AG09309 (cell line): ENCODE data around the gene POLR3GL.
A peak's percentile ranks its signal among the peaks of the same experiment; 100 is the strongest.

Source experiments
- DNase-seq: peaks from one replicate; pipeline ENCODE4 v3.0.0-alpha.2; 2010; ENCODE audit warnings: low read depth
- H3K4me3 ChIP-seq: 2 replicates; pipeline ENCODE4 v1.5.1; 2011; ENCODE audit warnings: mild to moderate bottlenecking, low read depth, low read length, moderate library complexity; ENCODE audit not compliant: control insufficient read depth
- TF ChIP-seq, protein P1 (sequence below): IDR thresholded peaks from 2 replicates; pipeline ENCODE4 v1.5.1; 2011; ENCODE audit warnings: mild to moderate bottlenecking, low read depth, low read length, inconsistent platforms; ENCODE audit not compliant: insufficient read depth, control insufficient read depth; ENCODE audit errors: missing control alignments

Gene POLR3GL

DNA sequence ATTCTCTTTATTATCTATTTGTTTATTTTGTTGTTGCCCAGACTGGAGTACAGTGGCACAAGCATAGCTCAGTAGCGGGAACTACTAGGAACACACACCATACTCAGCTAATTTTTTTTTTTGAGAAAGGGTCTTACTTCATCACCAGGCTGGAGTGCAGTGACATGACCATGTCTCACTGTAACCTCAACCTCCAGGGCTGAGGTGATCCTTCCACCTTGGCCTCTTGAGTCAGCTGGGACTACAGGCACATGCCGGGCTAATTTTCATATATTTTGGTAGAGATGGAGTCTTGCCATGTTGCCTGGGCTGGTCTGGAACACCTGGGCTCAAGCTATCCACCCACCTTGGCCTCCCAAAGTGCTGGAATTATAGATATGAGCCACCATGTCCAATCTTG is 37.2 kb downstream of the POLR3GL start:
- TF ChIP-seq, protein P1, sequence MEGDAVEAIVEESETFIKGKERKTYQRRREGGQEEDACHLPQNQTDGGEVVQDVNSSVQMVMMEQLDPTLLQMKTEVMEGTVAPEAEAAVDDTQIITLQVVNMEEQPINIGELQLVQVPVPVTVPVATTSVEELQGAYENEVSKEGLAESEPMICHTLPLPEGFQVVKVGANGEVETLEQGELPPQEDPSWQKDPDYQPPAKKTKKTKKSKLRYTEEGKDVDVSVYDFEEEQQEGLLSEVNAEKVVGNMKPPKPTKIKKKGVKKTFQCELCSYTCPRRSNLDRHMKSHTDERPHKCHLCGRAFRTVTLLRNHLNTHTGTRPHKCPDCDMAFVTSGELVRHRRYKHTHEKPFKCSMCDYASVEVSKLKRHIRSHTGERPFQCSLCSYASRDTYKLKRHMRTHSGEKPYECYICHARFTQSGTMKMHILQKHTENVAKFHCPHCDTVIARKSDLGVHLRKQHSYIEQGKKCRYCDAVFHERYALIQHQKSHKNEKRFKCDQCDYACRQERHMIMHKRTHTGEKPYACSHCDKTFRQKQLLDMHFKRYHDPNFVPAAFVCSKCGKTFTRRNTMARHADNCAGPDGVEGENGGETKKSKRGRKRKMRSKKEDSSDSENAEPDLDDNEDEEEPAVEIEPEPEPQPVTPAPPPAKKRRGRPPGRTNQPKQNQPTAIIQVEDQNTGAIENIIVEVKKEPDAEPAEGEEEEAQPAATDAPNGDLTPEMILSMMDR = no peak
- DNase-seq = no peak
- no peak overlapping the region for H3K4me3 ChIP-seq

- TF ChIP-seq, protein P1 = no peak
- DNase-seq = no peak
- H3K4me3 ChIP-seq = no peak overlapping the region
These were observed 43.1 kb downstream of the POLR3GL start for GRCh38 chr1:146007489-146008133.

DNA sequence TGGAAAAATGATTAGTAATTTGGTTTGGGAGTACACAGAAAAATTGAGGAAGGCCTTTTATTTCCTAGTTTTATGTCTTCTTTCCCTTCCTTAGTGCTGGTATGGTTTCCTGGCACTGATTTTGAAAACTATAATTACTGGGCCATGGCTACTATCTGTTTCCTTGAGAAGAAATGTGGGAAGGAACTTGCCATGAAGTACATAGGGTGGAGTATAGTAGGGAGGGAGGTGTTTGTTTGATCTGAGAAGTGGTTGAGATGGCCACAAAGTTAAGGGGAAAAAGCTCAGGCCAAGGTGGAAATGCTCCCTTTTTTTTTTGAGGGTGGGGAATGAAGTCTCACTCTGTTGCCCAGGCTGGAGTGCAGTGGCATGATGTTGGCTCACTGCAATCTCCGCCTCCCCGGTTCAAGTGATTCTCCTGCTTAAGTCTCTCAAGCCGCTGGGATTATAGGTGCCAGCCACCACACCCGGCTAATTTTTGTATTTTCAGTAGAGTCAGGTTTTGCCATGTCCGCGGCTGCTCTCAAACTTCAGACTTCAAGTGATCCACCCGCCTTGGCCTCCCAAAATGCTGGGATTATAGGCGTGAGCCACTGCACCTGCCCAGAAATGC is 45.7 kb downstream of the POLR3GL start:
- TF ChIP-seq, protein P1 = no peak

GRCh38 chr1:146012703-146013558 is 48.4 kb downstream of the POLR3GL start:
- TF ChIP-seq, protein P1 = peak; percentile 72
- no peak overlapping the region for H3K4me3 ChIP-seq
- peak; percentile 62 for DNase-seq

More for the DNA sequence above, 45.7 kb downstream of the POLR3GL start:
- H3K4me3 ChIP-seq = no peak overlapping the region
- DNase-seq = no peak

DNA sequence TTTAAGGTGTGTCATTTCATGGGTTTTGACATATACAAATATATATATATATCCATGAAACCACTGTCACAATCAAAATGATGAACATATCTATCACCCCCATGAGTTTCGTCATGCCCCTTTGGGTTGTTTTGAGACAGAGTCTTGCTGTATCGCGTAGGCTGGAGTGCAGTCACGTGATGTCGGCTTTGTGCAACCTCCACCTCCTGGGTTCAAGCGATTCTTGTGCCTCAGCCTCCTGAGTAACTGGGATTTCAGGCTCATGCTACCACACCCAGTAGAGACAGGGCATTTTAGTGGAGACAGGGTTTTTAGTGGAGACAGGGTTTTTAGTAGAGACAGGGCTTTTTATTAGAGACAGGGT is 49.1 kb downstream of the POLR3GL start:
- H3K4me3 ChIP-seq = no peak overlapping the region
- TF ChIP-seq, protein P1 = no peak
- DNase-seq = no peak

DNA sequence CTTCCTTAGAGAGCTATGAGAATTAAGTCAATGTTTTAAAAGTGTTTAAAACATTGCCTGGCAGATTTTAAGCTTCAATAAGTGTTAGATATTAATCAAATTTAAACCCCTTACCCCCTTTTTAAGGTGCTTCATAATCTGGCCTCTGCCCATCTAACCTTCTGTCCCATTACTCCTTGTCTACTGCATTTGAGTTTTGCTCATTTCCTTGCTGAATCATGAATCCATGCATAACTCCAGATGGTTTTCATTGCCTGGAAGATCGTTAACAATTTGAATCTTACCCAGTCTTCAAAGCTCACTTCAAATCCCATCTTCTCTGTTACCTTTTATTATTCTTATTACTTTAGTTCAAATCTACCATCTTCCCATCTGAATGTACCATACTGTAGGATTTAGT is 52.4 kb downstream of the POLR3GL start:
- no peak for DNase-seq
- TF ChIP-seq, protein P1 = no peak
- H3K4me3 ChIP-seq = no peak overlapping the region
